GM23338 (cell line): ENCODE data around the gene UFSP1. TPM values are rescaled to one million over a fixed set of nuclear protein-coding genes. Genes with fewer than 3 reads are reported as not detected.
"Not testable (repeated sequence)": the region's sequence is repeated elsewhere in the genome, so short reads cannot be mapped to it uniquely, and the experiment has no call there.

ENCODE experiments used
- ATAC-seq: fragments of 200-7000 bp; cut with Tn5 transposase; 3 replicates; pipeline ENCODE4 v1.9.1; 2020
- DNase-seq: peaks from one replicate; pipeline ENCODE4 v3.0.0-alpha.2; 2015; ENCODE audit warnings: low spot score
- H2AFZ ChIP-seq: fragments of 200-600 bp; sonication (generic); 2 replicates; pipeline ENCODE4 v1.8.0; 2016; ENCODE audit warnings: antibody characterized with exemption, mild to moderate bottlenecking, moderate library complexity
- H3F3A ChIP-seq: fragments of 200-600 bp; sonication (generic); replicated peaks from 2 replicates; pipeline ENCODE4 v1.8.0; 2017; ENCODE audit warnings: antibody characterized with exemption, mixed run types, low read depth
- H3K27ac ChIP-seq: fragments of 200-600 bp; sonication (generic); 2 replicates; pipeline ENCODE4 v1.6.1; 2016; ENCODE audit warnings: low read depth
- H3K27me3 ChIP-seq: fragments of 200-600 bp; sonication (generic); 2 replicates; pipeline ENCODE4 v1.8.0; 2016; ENCODE audit warnings: mild to moderate bottlenecking, mixed run types, moderate library complexity; ENCODE audit not compliant: insufficient read depth
- H3K36me3 ChIP-seq: fragments of 200-600 bp; sonication (generic); 2 replicates; pipeline ENCODE4 v1.8.0; 2016; ENCODE audit warnings: mild to moderate bottlenecking; ENCODE audit not compliant: insufficient read depth
- H3K4me1 ChIP-seq: fragments of 200-600 bp; sonication (generic); 2 replicates; pipeline ENCODE4 v1.8.0; 2016; ENCODE audit warnings: mild to moderate bottlenecking, moderate library complexity; ENCODE audit not compliant: insufficient read depth
- H3K4me2 ChIP-seq: fragments of 200-600 bp; sonication (generic); 2 replicates; pipeline ENCODE4 v1.7.1; 2017; ENCODE audit warnings: mixed run types
- H3K4me3 ChIP-seq: fragments of 200-600 bp; sonication (generic); 2 replicates; pipeline ENCODE4 v1.6.1; 2016; ENCODE audit warnings: mixed run types
- H3K79me2 ChIP-seq: fragments of 200-600 bp; sonication (generic); replicated peaks from 2 replicates; pipeline ENCODE4 v1.8.0; 2017; ENCODE audit warnings: mild to moderate bottlenecking; ENCODE audit not compliant: insufficient read depth
- H3K9me2 ChIP-seq: fragments of 200-600 bp; sonication (generic); 2 replicates; pipeline ENCODE4 v1.8.0; 2017; ENCODE audit not compliant: insufficient read depth
- H4K20me1 ChIP-seq: fragments of 200-600 bp; sonication (generic); replicated peaks from 2 replicates; pipeline ENCODE4 v1.8.0; 2017; ENCODE audit warnings: mild to moderate bottlenecking; ENCODE audit not compliant: insufficient read depth
- H3K27ac Mint-ChIP-seq: 2 replicates; pipeline ENCODE4 v1.8.0; 2020; ENCODE audit warnings: inconsistent platforms, mild to moderate bottlenecking, moderate library complexity, mixed read lengths
- H3K27me3 Mint-ChIP-seq: 3 replicates; pipeline ENCODE4 v1.8.0; 2022; ENCODE audit warnings: low read depth, mild to moderate bottlenecking, moderate library complexity, mixed read lengths, inconsistent platforms; ENCODE audit not compliant: insufficient read depth, poor library complexity
- H3K36me3 Mint-ChIP-seq: 3 replicates; pipeline ENCODE4 v1.8.0; 2021; ENCODE audit warnings: low read depth, mild to moderate bottlenecking, inconsistent platforms, moderate library complexity, mixed read lengths
- H3K4me1 Mint-ChIP-seq: 3 replicates; pipeline ENCODE4 v1.8.0; 2020; ENCODE audit warnings: mild to moderate bottlenecking, inconsistent platforms, mixed read lengths
- H3K4me3 Mint-ChIP-seq: 3 replicates; pipeline ENCODE4 v1.8.0; 2021; ENCODE audit warnings: moderate library complexity, mild to moderate bottlenecking, inconsistent platforms, mixed read lengths
- H3K9me3 Mint-ChIP-seq: 3 replicates; pipeline ENCODE4 v1.8.0; 2020; ENCODE audit warnings: moderate library complexity, mild to moderate bottlenecking, inconsistent platforms, mixed read lengths
- CREB1 ChIP-seq: fragments of 250-450 bp; sonication (Bioruptor Pico); IDR thresholded peaks from 2 replicates; pipeline ENCODE4 v1.5.0; 2020; ENCODE audit warnings: low read depth, mild to moderate bottlenecking, moderate library complexity
- CTCF ChIP-seq, 2 experiments: fragments of 200-600 bp in 1 of 2; sonication (generic) in 1 of 2; conservative IDR thresholded peaks; 2 replicates each; pipeline versions ENCODE4 v1.5.1 to v1.6.1; 2016 to 2017; ENCODE audit warnings: antibody characterized with exemption in 2 of 2, low read depth in 2 of 2, mild to moderate bottlenecking in 2 of 2, moderate library complexity in 1 of 2
- JUNB ChIP-seq: IDR thresholded peaks from one replicate; pipeline ENCODE4 v1.6.1; 2016; ENCODE audit warnings: antibody characterized with exemption; ENCODE audit not compliant: unreplicated experiment
- POLR2AphosphoS5 ChIP-seq: IDR thresholded peaks from 2 replicates; pipeline ENCODE4 v1.6.1; 2016; ENCODE audit warnings: antibody characterized with exemption, low read depth
- ZNF114 ChIP-seq: fragments of 250-450 bp; sonication (Bioruptor Pico); IDR thresholded peaks from 2 replicates; pipeline ENCODE4 v1.5.0; 2020; ENCODE audit warnings: mild to moderate bottlenecking, moderate library complexity
- ZNF331 ChIP-seq: fragments of 250-450 bp; sonication (Bioruptor Pico); IDR thresholded peaks from 2 replicates; pipeline ENCODE4 v1.5.0; 2020; ENCODE audit warnings: low read depth, mild to moderate bottlenecking, moderate library complexity
- long read RNA-seq: library from polyadenylated mRNA; unstranded; transcript quantifications from one replicate; pipeline ENCODE4 v2.0.0, GENCODE V29; 2020; ENCODE audit not compliant: unreplicated experiment
- polyA plus RNA-seq: library from polyadenylated mRNA; unstranded; fragments of >200 nt; fragmentation: Nextera tagmentation; extraction: Ambion mirVana; gene quantifications from 2 replicates; pipeline ENCODE4 v1.2.1, GENCODE V29; 2016
- total RNA-seq: library from RNA; depleted of rRNA; stranded (reverse); fragments of >200 nt; shearing (Covaris generic); gene quantifications from 2 replicates; pipeline ENCODE4 v1.2.3, GENCODE V29; 2014; rRNA removed

The UFSP1 gene
- total RNA-seq (11.5 and 11.8 TPM in 2 replicates), polyA plus RNA-seq (2.0 and 4.1 TPM in 2 replicates)
- long read RNA-seq, partial matches to known transcripts: 0 of 2 reads
- long read RNA-seq, other reads (novel, unspliced or antisense): 0 of 2 reads

GRCh38 chr7:100888988-100889750 is at the start of gene UFSP1:
Gene UFSP1 (minus strand): TSS chr7:100889715. CDS start chr7:100889271, 444 bp downstream.
- DNase-seq (no peak), ATAC-seq (peak; percentile 44)
- Histone ChIP-seq H3K4me1 (peaks cover 14% of the 10 kb centered on the region), H3K4me2 (peak within 1 kb of the TSS; percentile 97), H3K79me2 (peaks cover 17% of the 10 kb centered on the region), H3F3A (peaks cover 38% of the 10 kb centered on the region), H4K20me1 (peaks cover 16% of the 10 kb centered on the region), H3K4me3 (peak within 1 kb of the TSS; percentile 90), H3K27me3 (peaks cover 7% of the 10 kb centered on the region; the same call in 1 of the 2 replicates), H3K27ac (peak within 1 kb of the TSS; percentile 98), H2AFZ (no peak within 1 kb of the TSS), H3K9me2 (no peaks in the 10 kb centered on the region), H3K36me3 (peaks cover 14% of the 10 kb centered on the region)
- H3K4me1 Mint-ChIP-seq: peaks cover 41% of the 10 kb centered on the region
- H3K27ac Mint-ChIP-seq: peak within 1 kb of the TSS; percentile 98
- peaks cover 47% of the 10 kb centered on the region for H3K36me3 Mint-ChIP-seq
- peaks cover 35% of the 10 kb centered on the region for H3K27me3 Mint-ChIP-seq
- TF ChIP-seq JUNB (no peak), CTCF (conservative IDR thresholded peaks at IDR 0.05; ENCODE audit: low read depth in 2 of 2) (no peak), ZNF331 (CRISPR knock-in tag) (no peak), POLR2AphosphoS5 (peak; percentile 71), CREB1 (CRISPR knock-in tag) (no peak), ZNF114 (CRISPR knock-in tag) (no peak)
- peak within 1 kb of the TSS; percentile 87 for H3K4me3 Mint-ChIP-seq
- no peaks in the 10 kb centered on the region; the same call in 1 of the 3 replicates for H3K9me3 Mint-ChIP-seq

- H3K4me3 ChIP-seq, H3K4me2 ChIP-seq, H2AFZ ChIP-seq, H3F3A ChIP-seq, H3K27ac Mint-ChIP-seq, H3K36me3 ChIP-seq, H3K9me2 ChIP-seq, H3K27me3 ChIP-seq, H3K4me3 Mint-ChIP-seq, ATAC-seq, DNase-seq, H3K4me1 ChIP-seq, H3K79me2 ChIP-seq, H3K27ac ChIP-seq, H4K20me1 ChIP-seq, H3K4me1 Mint-ChIP-seq: not testable (repeated sequence)
- H3K9me3 Mint-ChIP-seq: peaks cover 62% of the 10 kb centered on the region
- peaks cover 16% of the 10 kb centered on the region for H3K27me3 Mint-ChIP-seq
- peaks cover 35% of the 10 kb centered on the region for H3K36me3 Mint-ChIP-seq
Observed at GRCh38 chr7:100936167-100936566, 46.7 kb upstream of the UFSP1 start.

- not testable (repeated sequence) for H3K9me2 ChIP-seq, H3K27me3 ChIP-seq, H3K4me2 ChIP-seq, H3F3A ChIP-seq, DNase-seq, H3K4me3 ChIP-seq, H3K4me1 ChIP-seq, H3K36me3 ChIP-seq, H4K20me1 ChIP-seq, H3K27ac ChIP-seq, H2AFZ ChIP-seq, H3K27ac Mint-ChIP-seq, H3K4me1 Mint-ChIP-seq, ATAC-seq, H3K4me3 Mint-ChIP-seq, H3K79me2 ChIP-seq
- peaks cover 60% of the 10 kb centered on the region for H3K9me3 Mint-ChIP-seq
- H3K27me3 Mint-ChIP-seq: peaks cover 18% of the 10 kb centered on the region
- peaks cover 39% of the 10 kb centered on the region for H3K36me3 Mint-ChIP-seq
Observed at GRCh38 chr7:100935381-100935780, 45.9 kb upstream of the UFSP1 start.
